K562 (cell line): ENCODE data around the gene FRMPD1. TPM values are rescaled to one million over a fixed set of nuclear protein-coding genes. Genes with fewer than 3 reads are reported as not detected.

Experiments used
- ATAC-seq: fragments of 200-7000 bp; cut with Tn5 transposase; 3 replicates; pipeline ENCODE4 v1.9.1; 2020; ENCODE audit warnings: moderate library complexity
- BruUV-seq: library from RNA; stranded (reverse); fragments of 400-500 nt; replicated peaks from 2 replicates; lab custom pipeline; 2021; lab: Mats Ljungman, UMichigan
- CTCF ChIA-PET: fragments of 300-600 bp; formaldehyde crosslinking; extraction: SDS; loops from one replicate; lab custom pipeline; 2021; ENCODE audit warnings: low intra/inter-chr PET ratio; lab: Yijun Ruan, JAX
- POLR2A ChIA-PET: fragments of 300-600, 350-650 bp; sonication (Branson Sonifier 250); formaldehyde crosslinking; extraction: SDS; loops from one replicate; lab custom pipeline; 2021; ENCODE audit warnings: antibody characterized with exemption, inconsistent platforms; lab: Yijun Ruan, JAX
- DNase-seq, 4 experiments: peaks; one replicate each; pipeline versions ENCODE4 v3.0.0 to v3.0.0-alpha.2; 2011 to 2018; ENCODE audit warnings: low spot score in 3 of 4, mixed read lengths in 3 of 4; ENCODE audit errors: extremely low read depth in 1 of 4
- FAIRE-seq: peaks from 2 replicates; lab custom pipeline; 2011; peaks lifted over from hg19 to GRCh38; lab: Jason Lieb, UNC
- H2AFZ ChIP-seq: 2 replicates; pipeline ENCODE4 v1.6.0; 2011; ENCODE audit warnings: low read depth, low read length, control low read depth, inconsistent platforms
- H3K27ac ChIP-seq: fragments of 200-600 bp; 3 replicates; pipeline ENCODE4 v1.8.0; 2011; ENCODE audit warnings: low read depth, mild to moderate bottlenecking, control low read depth, inconsistent platforms, low read length, moderate library complexity, mixed read lengths; ENCODE audit errors: extremely low read depth
- H3K27me3 ChIP-seq, 2 experiments: fragments of 300-600 bp in 1 of 2; 2 replicates in 1 of 2; 3 replicates in 1 of 2; pipeline versions ENCODE4 v1.6.0 to v1.8.0; 2011; ENCODE audit warnings: inconsistent platforms in 2 of 2, low read length in 2 of 2, mild to moderate bottlenecking in 1 of 2, mixed read lengths in 1 of 2, moderate library complexity in 1 of 2; ENCODE audit not compliant: control insufficient read depth in 2 of 2, insufficient read depth in 2 of 2
- H3K36me3 ChIP-seq: fragments of 300-600 bp; 3 replicates; pipeline ENCODE4 v1.8.0; 2011; ENCODE audit warnings: mild to moderate bottlenecking, low read length, inconsistent platforms; ENCODE audit not compliant: control insufficient read depth, insufficient read depth
- H3K4me1 ChIP-seq, 2 experiments: fragments of 200-600 bp in 1 of 2; replicated peaks in 1 of 2; 2 replicates in 1 of 2; 3 replicates in 1 of 2; pipeline versions ENCODE4 v1.5.1 to v1.8.0; 2011; ENCODE audit warnings: inconsistent platforms in 2 of 2, low read length in 2 of 2, mild to moderate bottlenecking in 1 of 2, mixed read lengths in 1 of 2, moderate library complexity in 1 of 2; ENCODE audit not compliant: control insufficient read depth in 2 of 2, insufficient read depth in 2 of 2
- H3K4me2 ChIP-seq: 2 replicates; pipeline ENCODE4 v1.6.1; 2011; ENCODE audit warnings: low read length, control low read depth, inconsistent platforms, mixed read lengths; ENCODE audit not compliant: insufficient read depth
- H3K4me3 ChIP-seq: fragments of 200-600 bp; sonication (generic), shearing (Covaris generic); 2 replicates; pipeline ENCODE4 v1.5.1; 2016; ENCODE audit warnings: control low read depth, inconsistent platforms
- H3K79me2 ChIP-seq: fragments of 200-600 bp; 3 replicates; pipeline ENCODE4 v1.8.0; 2011; ENCODE audit warnings: low read length, inconsistent platforms; ENCODE audit not compliant: control insufficient read depth, insufficient read depth
- H3K9ac ChIP-seq, 2 experiments: 2 replicates each; pipeline versions ENCODE4 v1.6.0 to v1.6.1; 2011; ENCODE audit warnings: low read depth in 2 of 2, low read length in 2 of 2, control low read depth in 1 of 2, inconsistent platforms in 1 of 2, mild to moderate bottlenecking in 1 of 2, mixed read lengths in 1 of 2; ENCODE audit not compliant: insufficient read depth in 1 of 2
- H3K9me1 ChIP-seq: one replicate; pipeline ENCODE4 v1.6.0; 2011; ENCODE audit warnings: inconsistent platforms, mild to moderate bottlenecking, low read length, moderate library complexity; ENCODE audit not compliant: control insufficient read depth, insufficient read depth
- H3K9me3 ChIP-seq: replicated peaks from 2 replicates; pipeline ENCODE4 v1.5.1; 2011; ENCODE audit warnings: low read depth, low read length, inconsistent platforms; ENCODE audit not compliant: control insufficient read depth, insufficient read depth
- H4K20me1 ChIP-seq: replicated peaks from 2 replicates; pipeline ENCODE4 v1.6.1; 2011; ENCODE audit warnings: low read length, inconsistent platforms, mixed read lengths; ENCODE audit not compliant: control insufficient read depth, insufficient read depth
- CTCF ChIP-seq, 3 experiments: IDR thresholded peaks in 2 of 3; conservative IDR thresholded peaks in 1 of 3; 2 replicates each; pipeline ENCODE4 v1.5.1; 2011 to 2012; ENCODE audit warnings: low read length in 3 of 3, mild to moderate bottlenecking in 3 of 3, control low read depth in 2 of 3, improper control_type of control experiment in 1 of 3, inconsistent platforms in 1 of 3, low read depth in 1 of 3, mixed read lengths in 1 of 3, moderate library complexity in 1 of 3; ENCODE audit not compliant: insufficient read depth in 2 of 3
- ESRRB ChIP-seq: fragments of 250-450 bp; sonication (Bioruptor Pico); IDR thresholded peaks from 2 replicates; pipeline ENCODE4 v1.5.0; 2020; ENCODE audit warnings: mild to moderate bottlenecking, moderate library complexity, borderline replicate concordance
- POLR2AphosphoS5 ChIP-seq: IDR thresholded peaks from 2 replicates; pipeline ENCODE4 v1.6.1; 2011; ENCODE audit warnings: mild to moderate bottlenecking, low read depth, low read length, moderate library complexity; ENCODE audit not compliant: control insufficient read depth, insufficient read depth
- RBM34 ChIP-seq: fragments of 200-400 bp; formaldehyde crosslinking; IDR thresholded peaks from 2 replicates; pipeline ENCODE4 v1.6.1; 2018; ENCODE audit warnings: low read length, borderline replicate concordance; ENCODE audit not compliant: insufficient read depth
- RCOR1 ChIP-seq, 2 experiments: IDR thresholded peaks; 2 replicates each; pipeline ENCODE4 v1.6.1; 2012; ENCODE audit warnings: low read depth in 2 of 2, low read length in 2 of 2, borderline replicate concordance in 1 of 2, improper control_type of control experiment in 1 of 2
- RHOXF2B ChIP-seq: fragments of 250-450 bp; sonication (Bioruptor Pico); conservative IDR thresholded peaks from 2 replicates; pipeline ENCODE4 v1.5.1; 2021
- SIX5 ChIP-seq, 2 experiments: IDR thresholded peaks; 2 replicates each; pipeline ENCODE4 v1.6.1; 2011; ENCODE audit warnings: low read length in 2 of 2, borderline replicate concordance in 1 of 2, low read depth in 1 of 2, mild to moderate bottlenecking in 1 of 2, moderate library complexity in 1 of 2; ENCODE audit not compliant: insufficient read depth in 1 of 2
- SMARCB1 ChIP-seq: IDR thresholded peaks from 2 replicates; pipeline ENCODE4 v1.6.1; 2011; ENCODE audit warnings: improper control_type of control experiment, low read depth; ENCODE audit not compliant: insufficient read length
- WHSC1 ChIP-seq: IDR thresholded peaks from one replicate; pipeline ENCODE4 v1.6.1; 2012; ENCODE audit warnings: low read length, control low read depth, inconsistent platforms
- ZBTB34 ChIP-seq: fragments of 250-450 bp; sonication (Bioruptor Pico); IDR thresholded peaks from 2 replicates; pipeline ENCODE4 v1.8.0; 2021; ENCODE audit warnings: mild to moderate bottlenecking, moderate library complexity
- ZNF146 ChIP-seq: IDR thresholded peaks from one replicate; pipeline ENCODE4 v1.6.1; 2018; ENCODE audit warnings: missing compliant biosample characterization; ENCODE audit not compliant: unreplicated experiment
- ZNF239 ChIP-seq: fragments of 250-450 bp; sonication (Bioruptor Pico); IDR thresholded peaks from 2 replicates; pipeline ENCODE4 v1.4.0; 2020; ENCODE audit warnings: mild to moderate bottlenecking
- ZNF609 ChIP-seq: sonication (generic); formaldehyde crosslinking; IDR thresholded peaks from 2 replicates; pipeline ENCODE4 v1.8.1; 2023; ENCODE audit warnings: missing genetic modification reagents, mild to moderate bottlenecking, borderline replicate concordance
- ZZZ3 ChIP-seq: fragments of 450-650 bp; IDR thresholded peaks from 2 replicates; pipeline ENCODE4 v1.6.1; 2016; ENCODE audit warnings: antibody characterized with exemption, mild to moderate bottlenecking, moderate library complexity
- WGBS: fragments of 100-300 bp; shearing (Covaris generic); methylation state at CpG from one replicate; pipeline ENCODE4 v1.1.6; 2016; ENCODE audit warnings: low coverage, mixed read lengths; ENCODE audit not compliant: insufficient coverage; ENCODE audit errors: missing lambda C conversion rate; 5-methylcytosine and 5-hydroxymethylcytosine counted together
- in situ Hi-C: fragments of 300-500 bp; cut with MboI; formaldehyde crosslinking; loops from 4 replicates; pipeline ENCODE4 v1.15.0; 2018; ENCODE audit warnings: inconsistent platforms, mixed read lengths
- intact Hi-C: fragments of 100-400 bp; cut with micrococcal nuclease; formaldehyde crosslinking; loops from 2 replicates; pipeline ENCODE4 v1.14.2; 2022
- polyA plus RNA-seq, 8 experiments: library from polyadenylated mRNA; depleted of rRNA in 4 of 8; stranded (reverse) in 5 of 8; unstranded in 3 of 8; fragments of >200 nt; fragmentation: Nextera tagmentation in 2 of 8; fragmentation: Illumina TruSeq in 1 of 8; extraction: Ambion mirVana in 2 of 8; extraction: Trizol in 1 of 8; gene quantifications; 2 replicates each; pipeline versions ENCODE4 v1.2.1 to v1.2.3, GENCODE V29; 2011 to 2014; ENCODE audit warnings: inconsistent platforms in 1 of 8, missing spikeins in 1 of 8
- total RNA-seq, 7 experiments: library from RNA; depleted of rRNA in 6 of 7; stranded (reverse); fragments of >200 nt in 6 of 7; fragmentation: Illumina TruSeq in 2 of 7; extraction: Trizol in 2 of 7; gene quantifications; 2 replicates each; pipeline versions ENCODE4 v1.2.1 to v1.2.3, GENCODE V29; 2011 to 2021; ENCODE audit warnings: low replicate concordance in 1 of 7

FRMPD1 gene
- total and polyA plus RNA-seq, 9 of the 15 experiments (the other 6 are each of a cell fraction or from before 2014, with no cell fraction given) = not detected

GRCh38 chr9:37602817-37603216 is 47.9 kb upstream of the FRMPD1 start (continued):
- TF ChIP-seq ZNF609 (CRISPR knock-in tag) (no peak), RHOXF2B (CRISPR knock-in tag) (no peak), ZZZ3 (no peak), WHSC1 (no peak), SIX5 (IDR thresholded peaks at IDR 0.05; ENCODE audit: borderline replicate concordance in 1 of 2, insufficient read depth in 1 of 2, low read depth in 1 of 2, low read length in 2 of 2) (no peak), SMARCB1 (no peak)

- peaks cover 33 to 36% of the 10 kb centered on the region in 2 experiments for H3K27me3 ChIP-seq
- no peak overlapping the region for H3K4me3 ChIP-seq
- no peaks in the 10 kb centered on the region for H3K4me1 ChIP-seq
- no peak overlapping the region for H2AFZ ChIP-seq
- in situ Hi-C loops = no loop called here
- intact Hi-C loops = no loop called here
- H3K36me3 ChIP-seq = no peaks in the 10 kb centered on the region
- no TSS peak for BruUV-seq
- no peak overlapping the region for H3K9ac ChIP-seq
- 0% methylated on average over 1 of the region's 1 CpG for WGBS
- H3K4me2 ChIP-seq = no peak overlapping the region
- DNase-seq = no peak
- ATAC-seq = no peak
- H3K79me2 ChIP-seq = no peaks in the 10 kb centered on the region
- H4K20me1 ChIP-seq = no peaks in the 10 kb centered on the region
- no peaks in the 10 kb centered on the region for H3K9me1 ChIP-seq
- no peak for FAIRE-seq
- no peak overlapping the region for H3K27ac ChIP-seq
- no peaks in the 10 kb centered on the region for H3K9me3 ChIP-seq
- ChIA-PET CTCF (no interaction called here), POLR2A (no interaction called here)
- TF ChIP-seq ZNF146 (no peak), RCOR1 (IDR thresholded peaks at IDR 0.05; ENCODE audit: borderline replicate concordance in 1 of 2, low read depth in 2 of 2, low read length in 2 of 2) (no peak), ZBTB34 (CRISPR knock-in tag) (no peak), RBM34 (no peak), ZNF239 (CRISPR knock-in tag) (no peak), POLR2AphosphoS5 (no peak), ESRRB (CRISPR knock-in tag) (no peak), CTCF (IDR thresholded peaks at IDR 0.05 in 2 of 3, conservative IDR thresholded peaks at IDR 0.05 in 1 of 3; ENCODE audit: insufficient read depth in 2 of 3, low read depth in 1 of 3, low read length in 3 of 3) (no peak)
Measured at GRCh38 chr9:37604296-37604695, 46.5 kb upstream of the FRMPD1 start.
